ENCODE data around the gene LGR4. TPM values are rescaled to one million over a fixed set of nuclear protein-coding genes. Genes with fewer than 3 reads are reported as not detected.

The LGR4 gene
- total and polyA plus RNA-seq, 10 of the 15 experiments (the other 5 are each of a cell fraction or from before 2014, with no cell fraction given): under 0.01 to 0.64 (median 0.04) TPM; not detected in 5

- TF ChIP-seq CTCF (IDR thresholded peaks at IDR 0.05 in 2 of 3, conservative IDR thresholded peaks at IDR 0.05 in 1 of 3; ENCODE audit: control insufficient read depth in 2 of 3, extremely low read depth in 1 of 3, insufficient read depth in 1 of 3, low read depth in 3 of 3, low read length in 3 of 3) (peak; percentile 80 to 87 (median 82); a peak in 5 of 6 replicates), CBFB (IDR thresholded peaks at IDR 0.05; ENCODE audit: low read depth) (no peak), TCF3 (IDR thresholded peaks at IDR 0.05; ENCODE audit: borderline replicate concordance, insufficient read depth, low read depth, low read length) (no peak), NFXL1 (IDR thresholded peaks at IDR 0.05; ENCODE audit: borderline replicate concordance) (no peak), RBBP5 (conservative IDR thresholded peaks at IDR 0.05) (no peak), SMC3 (IDR thresholded peaks at IDR 0.05; ENCODE audit: borderline replicate concordance, low read length) (peak; percentile 88; the same call in 1 of the 2 replicates), IRF5 (IDR thresholded peaks at IDR 0.05; ENCODE audit: borderline replicate concordance) (no peak), RELB (IDR thresholded peaks at IDR 0.05; ENCODE audit: low read depth) (no peak), EGR1 (IDR thresholded peaks at IDR 0.05; ENCODE audit: borderline replicate concordance in 1 of 2, low read depth in 2 of 2, low read length in 2 of 2) (no peak), MXI1 (IDR thresholded peaks at IDR 0.05; ENCODE audit: low read depth, low read length) (no peak), E2F4 (IDR thresholded peaks at IDR 0.05; ENCODE audit: low read depth, low read length) (no peak), NFYB (IDR thresholded peaks at IDR 0.05; ENCODE audit: insufficient read depth, low read depth, low read length) (no peak), CHD2 (IDR thresholded peaks at IDR 0.05; ENCODE audit: borderline replicate concordance, low read depth, low read length) (no peak), CREB1 (IDR thresholded peaks at IDR 0.05; ENCODE audit: low read depth) (no peak)
Observed at GRCh38 chr11:27485930-27486773, 13.6 kb upstream of the LGR4 start (continued).

Data from GM12878 (cell line).